Measurements from ENCODE around the gene AIPL1.

DNA sequence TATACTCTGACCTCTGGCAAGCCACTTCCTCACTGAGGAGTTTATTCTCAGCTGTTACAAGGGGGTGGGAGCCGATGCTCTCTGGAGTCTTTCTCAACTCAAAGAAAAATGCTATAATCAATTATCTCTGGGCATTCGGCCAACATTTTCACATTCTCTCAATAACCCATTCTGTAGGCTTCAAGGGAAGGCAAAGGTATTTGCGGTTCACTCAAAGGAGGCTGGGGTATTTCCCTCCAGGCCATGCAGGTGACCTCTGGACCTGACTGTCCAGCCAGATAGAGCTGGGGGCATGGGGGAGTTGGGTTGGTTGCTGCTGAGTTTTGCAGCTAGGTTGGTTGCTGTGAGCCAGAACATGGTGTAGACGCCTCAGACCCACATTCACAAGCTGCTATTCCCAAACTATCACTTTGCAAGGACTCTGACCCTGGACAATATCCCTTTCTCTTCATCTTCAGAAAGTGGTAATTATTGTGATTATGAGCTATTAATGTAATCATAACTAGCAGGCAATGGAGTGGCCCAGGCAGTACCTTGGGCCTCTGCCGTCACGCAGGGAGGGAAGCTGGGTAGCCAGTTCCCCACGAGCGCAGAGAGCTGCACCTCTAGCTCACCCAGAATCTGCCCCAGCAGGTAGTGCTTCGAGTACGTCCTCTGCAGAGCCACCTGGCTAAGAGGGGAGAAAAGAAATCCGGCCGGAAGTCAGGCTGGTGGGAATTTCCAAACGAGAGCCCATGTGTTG lies 42.1 kb downstream of the AIPL1 start:
- TF ChIP-seq, protein P1, sequence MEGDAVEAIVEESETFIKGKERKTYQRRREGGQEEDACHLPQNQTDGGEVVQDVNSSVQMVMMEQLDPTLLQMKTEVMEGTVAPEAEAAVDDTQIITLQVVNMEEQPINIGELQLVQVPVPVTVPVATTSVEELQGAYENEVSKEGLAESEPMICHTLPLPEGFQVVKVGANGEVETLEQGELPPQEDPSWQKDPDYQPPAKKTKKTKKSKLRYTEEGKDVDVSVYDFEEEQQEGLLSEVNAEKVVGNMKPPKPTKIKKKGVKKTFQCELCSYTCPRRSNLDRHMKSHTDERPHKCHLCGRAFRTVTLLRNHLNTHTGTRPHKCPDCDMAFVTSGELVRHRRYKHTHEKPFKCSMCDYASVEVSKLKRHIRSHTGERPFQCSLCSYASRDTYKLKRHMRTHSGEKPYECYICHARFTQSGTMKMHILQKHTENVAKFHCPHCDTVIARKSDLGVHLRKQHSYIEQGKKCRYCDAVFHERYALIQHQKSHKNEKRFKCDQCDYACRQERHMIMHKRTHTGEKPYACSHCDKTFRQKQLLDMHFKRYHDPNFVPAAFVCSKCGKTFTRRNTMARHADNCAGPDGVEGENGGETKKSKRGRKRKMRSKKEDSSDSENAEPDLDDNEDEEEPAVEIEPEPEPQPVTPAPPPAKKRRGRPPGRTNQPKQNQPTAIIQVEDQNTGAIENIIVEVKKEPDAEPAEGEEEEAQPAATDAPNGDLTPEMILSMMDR (IDR thresholded peaks at IDR 0.05), result no peak
- no peak for TF ChIP-seq POLR2A (IDR thresholded peaks at IDR 0.05)
- TF ChIP-seq POLR2AphosphoS5 (IDR thresholded peaks at IDR 0.05), result no peak
- TF ChIP-seq EP300 (IDR thresholded peaks at IDR 0.05), result no peak
